Progenitor cell of endocrine pancreas (in vitro differentiated cells): ENCODE measurements around the gene SNX21. TPM values are rescaled to one million over a fixed set of nuclear protein-coding genes. Genes with fewer than 3 reads are reported as not detected.

Experiments used
- DNase-seq: peaks from one replicate; pipeline ENCODE4 v3.0.0; 2021; ENCODE audit warnings: low spot score; ENCODE audit not compliant: unreplicated experiment
- H3K27ac Mint-ChIP-seq: 2 replicates; pipeline ENCODE4 v1.8.0; 2021; ENCODE audit warnings: mild to moderate bottlenecking, moderate library complexity, mixed read lengths
- H3K27me3 Mint-ChIP-seq: 2 replicates; pipeline ENCODE4 v1.8.0; 2021; ENCODE audit warnings: mixed read lengths
- H3K36me3 Mint-ChIP-seq: 2 replicates; pipeline ENCODE4 v1.8.0; 2022; ENCODE audit warnings: mixed read lengths; ENCODE audit not compliant: insufficient read depth
- H3K4me1 Mint-ChIP-seq: 2 replicates; pipeline ENCODE4 v1.8.0; 2021; ENCODE audit warnings: low read depth, mixed read lengths
- H3K4me3 Mint-ChIP-seq: 2 replicates; pipeline ENCODE4 v1.8.0; 2021; ENCODE audit warnings: low read depth, mild to moderate bottlenecking, moderate library complexity, mixed read lengths
- H3K9me3 Mint-ChIP-seq: 2 replicates; pipeline ENCODE4 v1.8.0; 2021; ENCODE audit warnings: low read depth, mixed read lengths
- total RNA-seq: library from RNA; stranded (reverse); gene quantifications from 2 replicates; pipeline ENCODE4 v1.2.1, GENCODE V29; 2021
- TF ChIP-seq, protein P1 (sequence below): fragments of 200-600 bp; sonication (generic); IDR thresholded peaks from one replicate; pipeline ENCODE4 v1.5.0; 2021; ENCODE audit warnings: antibody characterized with exemption, mild to moderate bottlenecking; ENCODE audit not compliant: unreplicated experiment

Gene SNX21
- total RNA-seq, 1 donor from 2014 or later: 13.1 TPM

DNA sequence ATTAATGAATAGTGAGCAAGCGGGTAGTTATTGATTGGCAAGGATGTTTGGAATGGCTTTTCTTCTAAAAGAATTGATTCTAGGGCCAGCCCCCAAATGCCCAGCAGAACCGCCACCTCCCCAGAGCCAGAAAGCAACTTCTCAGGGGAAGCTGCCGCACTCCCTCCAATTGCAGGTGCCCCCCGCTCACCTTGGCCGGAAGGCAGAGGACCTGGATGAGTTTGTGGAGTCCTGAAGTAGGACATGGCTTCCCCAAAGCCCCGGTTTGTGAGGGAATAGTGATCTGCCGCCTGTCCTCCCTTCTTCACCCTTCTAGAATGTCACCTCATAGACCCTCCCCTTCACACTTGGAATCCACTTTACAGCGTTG, 53.7 kb downstream of the SNX21 start, which contains the start of gene SPATA25:
Gene SPATA25 (minus strand): TSS at position 277 of the 370 bp plus-strand sequence. CDS start 32 bp downstream, at position 245.
- DNase-seq: no peak
- H3K9me3 Mint-ChIP-seq: no peaks in the 10 kb centered on the region
- peaks cover 7% of the 10 kb centered on the region for H3K36me3 Mint-ChIP-seq
- TF ChIP-seq, protein P1, sequence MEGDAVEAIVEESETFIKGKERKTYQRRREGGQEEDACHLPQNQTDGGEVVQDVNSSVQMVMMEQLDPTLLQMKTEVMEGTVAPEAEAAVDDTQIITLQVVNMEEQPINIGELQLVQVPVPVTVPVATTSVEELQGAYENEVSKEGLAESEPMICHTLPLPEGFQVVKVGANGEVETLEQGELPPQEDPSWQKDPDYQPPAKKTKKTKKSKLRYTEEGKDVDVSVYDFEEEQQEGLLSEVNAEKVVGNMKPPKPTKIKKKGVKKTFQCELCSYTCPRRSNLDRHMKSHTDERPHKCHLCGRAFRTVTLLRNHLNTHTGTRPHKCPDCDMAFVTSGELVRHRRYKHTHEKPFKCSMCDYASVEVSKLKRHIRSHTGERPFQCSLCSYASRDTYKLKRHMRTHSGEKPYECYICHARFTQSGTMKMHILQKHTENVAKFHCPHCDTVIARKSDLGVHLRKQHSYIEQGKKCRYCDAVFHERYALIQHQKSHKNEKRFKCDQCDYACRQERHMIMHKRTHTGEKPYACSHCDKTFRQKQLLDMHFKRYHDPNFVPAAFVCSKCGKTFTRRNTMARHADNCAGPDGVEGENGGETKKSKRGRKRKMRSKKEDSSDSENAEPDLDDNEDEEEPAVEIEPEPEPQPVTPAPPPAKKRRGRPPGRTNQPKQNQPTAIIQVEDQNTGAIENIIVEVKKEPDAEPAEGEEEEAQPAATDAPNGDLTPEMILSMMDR: no peak
- no peak within 1 kb of the TSS for H3K27ac Mint-ChIP-seq
- H3K4me1 Mint-ChIP-seq: peaks cover 7% of the 10 kb centered on the region
- H3K4me3 Mint-ChIP-seq: no peak within 1 kb of the TSS
- H3K27me3 Mint-ChIP-seq: no peaks in the 10 kb centered on the region

DNA sequence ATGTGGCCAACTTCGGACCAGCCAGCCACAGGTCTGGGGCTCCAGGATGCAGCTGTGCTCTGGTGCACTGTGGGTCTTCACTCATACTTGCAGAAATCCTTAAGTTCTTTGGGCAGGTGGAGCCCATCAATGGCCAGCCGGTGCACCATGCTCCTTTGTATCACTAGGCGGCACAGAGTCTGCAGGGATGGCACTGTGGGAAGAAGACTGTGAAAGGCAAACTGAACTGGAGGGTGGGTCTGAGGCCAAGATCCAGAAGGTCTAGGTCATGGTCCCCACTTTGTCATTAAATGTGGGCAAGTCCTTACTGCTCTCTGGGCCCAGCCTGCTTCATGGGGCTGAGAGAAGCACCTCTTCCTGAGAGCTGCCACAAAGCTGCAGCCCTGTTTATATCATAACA, 55.1 kb downstream of the SNX21 start:
- DNase-seq: no peak
- Mint-ChIP-seq H3K9me3 (no peaks in the 10 kb centered on the region), H3K4me1 (peaks cover 8% of the 10 kb centered on the region), H3K4me3 (no peak overlapping the region), H3K27ac (no peak overlapping the region), H3K36me3 (peaks cover 3% of the 10 kb centered on the region), H3K27me3 (no peaks in the 10 kb centered on the region)
- TF ChIP-seq, protein P1: no peak

DNA sequence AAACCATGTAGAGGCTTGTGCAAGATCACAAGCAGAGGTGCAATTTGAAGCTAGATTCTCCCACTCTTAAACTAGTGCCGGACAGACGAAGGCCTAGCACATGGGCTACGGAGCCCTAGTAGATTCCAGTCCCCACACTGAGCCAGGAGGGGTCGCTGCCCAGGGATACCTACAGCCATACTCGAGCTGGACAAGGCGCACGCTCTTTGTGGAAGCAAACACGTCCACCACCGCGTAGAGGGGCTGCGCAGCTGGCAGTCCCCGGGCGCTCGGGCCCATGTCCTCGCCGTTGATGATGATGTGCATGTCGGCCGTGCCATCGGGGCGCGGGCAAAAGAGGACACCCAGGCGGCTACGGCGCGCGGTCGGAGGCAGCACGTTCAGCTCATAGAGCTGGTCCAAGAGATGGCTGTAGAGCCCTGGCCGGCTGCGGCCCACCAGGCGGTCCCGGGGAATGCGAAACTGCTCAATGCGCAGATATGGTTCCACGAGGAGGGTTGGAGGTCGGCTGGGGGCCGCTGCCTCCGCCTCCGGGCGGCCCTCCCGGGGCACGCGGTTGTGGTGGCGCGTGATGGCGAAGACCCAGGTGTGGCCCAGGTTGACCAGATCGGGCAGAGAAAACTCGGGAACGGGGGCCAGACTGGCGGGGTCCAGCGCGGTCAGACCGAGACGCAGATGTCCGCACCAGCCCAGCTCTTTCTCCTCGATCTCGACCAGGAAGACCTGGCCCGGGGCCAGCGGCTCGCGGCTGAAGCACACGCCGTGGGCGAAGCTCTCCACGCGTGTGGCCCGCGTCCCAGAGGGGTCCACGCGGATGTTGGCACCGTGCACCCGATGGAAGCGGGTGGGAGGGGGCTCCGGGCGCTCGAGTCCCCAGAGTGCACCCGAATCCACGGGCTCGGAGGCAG, 56.7 kb downstream of the SNX21 start:
- peaks cover 8% of the 10 kb centered on the region for H3K4me1 Mint-ChIP-seq
- DNase-seq: peak; percentile 69
- H3K27me3 Mint-ChIP-seq: no peaks in the 10 kb centered on the region
- TF ChIP-seq, protein P1: peak; percentile 77
- H3K4me3 Mint-ChIP-seq: peak overlapping the region; percentile 86
- peaks cover 5% of the 10 kb centered on the region for H3K36me3 Mint-ChIP-seq
- H3K9me3 Mint-ChIP-seq: no peaks in the 10 kb centered on the region
- H3K27ac Mint-ChIP-seq: peak overlapping the region; percentile 97

DNA sequence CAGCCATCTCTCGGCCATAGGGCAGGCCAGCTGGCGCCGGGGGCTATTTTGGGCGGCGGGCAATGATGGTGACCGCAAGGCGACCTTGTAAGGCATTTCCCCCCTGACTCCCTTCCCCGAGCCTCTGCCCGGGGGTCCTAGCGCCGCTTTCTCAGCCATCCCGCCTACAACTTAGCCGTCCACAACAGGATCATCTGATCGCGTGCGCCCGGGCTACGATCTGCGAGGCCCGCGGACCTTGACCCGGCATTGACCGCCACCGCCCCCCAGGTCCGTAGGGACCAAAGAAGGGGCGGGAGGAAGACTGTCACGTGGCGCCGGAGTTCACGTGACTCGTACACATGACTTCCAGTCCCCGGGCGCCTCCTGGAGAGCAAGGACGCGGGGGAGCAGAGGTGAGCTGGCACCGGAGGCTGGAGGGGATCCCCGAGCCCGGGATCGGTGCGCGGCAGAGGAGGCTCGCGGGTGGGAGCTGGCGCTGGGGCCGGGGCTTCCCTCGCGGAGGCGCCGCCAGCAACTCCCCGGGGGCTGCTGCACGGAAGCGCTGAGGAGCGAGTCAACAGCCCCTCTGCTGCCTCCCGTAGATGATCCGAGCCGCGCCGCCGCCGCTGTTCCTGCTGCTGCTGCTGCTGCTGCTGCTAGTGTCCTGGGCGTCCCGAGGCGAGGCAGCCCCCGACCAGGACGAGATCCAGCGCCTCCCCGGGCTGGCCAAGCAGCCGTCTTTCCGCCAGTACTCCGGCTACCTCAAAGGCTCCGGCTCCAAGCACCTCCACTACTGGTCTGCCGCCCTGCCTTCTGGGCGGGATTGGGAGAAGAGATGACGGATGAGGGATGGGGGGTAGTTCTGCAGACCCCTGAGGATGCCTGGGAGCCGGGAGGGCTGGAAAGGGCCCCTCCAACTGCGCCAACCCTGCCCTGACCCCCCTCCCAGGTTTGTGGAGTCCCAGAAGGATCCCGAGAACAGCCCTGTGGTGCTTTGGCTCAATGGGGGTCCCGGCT, 57.7 kb downstream of the SNX21 start, which contains the start of the genes CTSA and NEURL2:
Gene CTSA (plus strand): TSS at position 351 of the 999 bp plus-strand sequence. CDS start 234 bp downstream, at position 585.
Gene NEURL2 (minus strand): TSS at position 224 of the 999 bp plus-strand sequence. CDS start 217 bp downstream, at position 7.
- peak within 1 kb of the TSS; percentile 86 for H3K4me3 Mint-ChIP-seq
- H3K36me3 Mint-ChIP-seq: peaks cover 5% of the 10 kb centered on the region
- H3K9me3 Mint-ChIP-seq: no peaks in the 10 kb centered on the region
- DNase-seq: peak; percentile 86
- peak within 1 kb of the TSS; percentile 97 for H3K27ac Mint-ChIP-seq
- H3K27me3 Mint-ChIP-seq: no peaks in the 10 kb centered on the region
- peaks cover 8% of the 10 kb centered on the region for H3K4me1 Mint-ChIP-seq
- TF ChIP-seq, protein P1: no peak
